ENCODE measurements around the gene HYKK. TPM values are rescaled to one million over a fixed set of nuclear protein-coding genes. Genes with fewer than 3 reads are reported as not detected.

HYKK gene
- total and polyA plus RNA-seq, 9 of the 15 experiments (the other 6 are each of a cell fraction or from before 2014, with no cell fraction given), result 1.9 to 6.1 (median 4.3) TPM

DNA sequence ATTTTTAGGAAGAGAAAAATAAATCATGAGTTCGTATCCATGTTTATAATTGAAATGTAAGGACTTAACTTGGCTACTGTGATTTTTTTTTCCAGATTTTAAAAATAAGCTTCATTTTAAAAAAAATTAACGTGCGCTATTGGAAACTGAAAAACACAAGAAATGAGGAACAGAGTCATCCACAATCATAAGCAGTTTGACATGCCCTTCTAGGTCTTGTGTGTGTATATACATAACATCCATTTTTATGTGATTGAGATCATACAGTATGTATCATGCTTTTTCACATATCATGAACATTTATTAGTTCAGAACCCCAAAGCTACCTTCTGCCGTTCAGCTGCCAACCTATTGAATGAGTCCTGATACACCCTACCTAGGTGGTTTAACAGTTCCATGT is 46.6 kb upstream of the HYKK start (continued):
- TF ChIP-seq TSHZ1 (CRISPR knock-in tag; IDR thresholded peaks at IDR 0.05) (no peak), MXI1 (IDR thresholded peaks at IDR 0.05; ENCODE audit: low read depth, low read length) (no peak), FOXA1 (IDR thresholded peaks at IDR 0.05; ENCODE audit: borderline replicate concordance) (no peak), KDM1A (IDR thresholded peaks at IDR 0.05) (no peak), ZNF175 (CRISPR knock-in tag; IDR thresholded peaks at IDR 0.05; ENCODE audit: low read depth) (no peak), ZNF445 (CRISPR knock-in tag; IDR thresholded peaks at IDR 0.05; ENCODE audit: low read depth) (no peak), ZNF77 (CRISPR knock-in tag; IDR thresholded peaks at IDR 0.05) (no peak)
- TF ChIP-seq, protein P1, sequence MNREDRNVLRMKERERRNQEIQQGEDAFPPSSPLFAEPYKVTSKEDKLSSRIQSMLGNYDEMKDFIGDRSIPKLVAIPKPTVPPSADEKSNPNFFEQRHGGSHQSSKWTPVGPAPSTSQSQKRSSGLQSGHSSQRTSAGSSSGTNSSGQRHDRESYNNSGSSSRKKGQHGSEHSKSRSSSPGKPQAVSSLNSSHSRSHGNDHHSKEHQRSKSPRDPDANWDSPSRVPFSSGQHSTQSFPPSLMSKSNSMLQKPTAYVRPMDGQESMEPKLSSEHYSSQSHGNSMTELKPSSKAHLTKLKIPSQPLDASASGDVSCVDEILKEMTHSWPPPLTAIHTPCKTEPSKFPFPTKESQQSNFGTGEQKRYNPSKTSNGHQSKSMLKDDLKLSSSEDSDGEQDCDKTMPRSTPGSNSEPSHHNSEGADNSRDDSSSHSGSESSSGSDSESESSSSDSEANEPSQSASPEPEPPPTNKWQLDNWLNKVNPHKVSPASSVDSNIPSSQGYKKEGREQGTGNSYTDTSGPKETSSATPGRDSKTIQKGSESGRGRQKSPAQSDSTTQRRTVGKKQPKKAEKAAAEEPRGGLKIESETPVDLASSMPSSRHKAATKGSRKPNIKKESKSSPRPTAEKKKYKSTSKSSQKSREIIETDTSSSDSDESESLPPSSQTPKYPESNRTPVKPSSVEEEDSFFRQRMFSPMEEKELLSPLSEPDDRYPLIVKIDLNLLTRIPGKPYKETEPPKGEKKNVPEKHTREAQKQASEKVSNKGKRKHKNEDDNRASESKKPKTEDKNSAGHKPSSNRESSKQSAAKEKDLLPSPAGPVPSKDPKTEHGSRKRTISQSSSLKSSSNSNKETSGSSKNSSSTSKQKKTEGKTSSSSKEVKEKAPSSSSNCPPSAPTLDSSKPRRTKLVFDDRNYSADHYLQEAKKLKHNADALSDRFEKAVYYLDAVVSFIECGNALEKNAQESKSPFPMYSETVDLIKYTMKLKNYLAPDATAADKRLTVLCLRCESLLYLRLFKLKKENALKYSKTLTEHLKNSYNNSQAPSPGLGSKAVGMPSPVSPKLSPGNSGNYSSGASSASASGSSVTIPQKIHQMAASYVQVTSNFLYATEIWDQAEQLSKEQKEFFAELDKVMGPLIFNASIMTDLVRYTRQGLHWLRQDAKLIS (CRISPR knock-in tag; IDR thresholded peaks at IDR 0.05), result no peak
- TF ChIP-seq, protein P2, sequence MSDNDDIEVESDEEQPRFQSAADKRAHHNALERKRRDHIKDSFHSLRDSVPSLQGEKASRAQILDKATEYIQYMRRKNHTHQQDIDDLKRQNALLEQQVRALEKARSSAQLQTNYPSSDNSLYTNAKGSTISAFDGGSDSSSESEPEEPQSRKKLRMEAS (CRISPR knock-in tag; IDR thresholded peaks at IDR 0.05), result no peak
